Activated CD4-positive, alpha-beta memory T cell treated with anti-CD3 and anti-CD28 coated beads for 36 hours (primary cell): ENCODE data around the gene SYNGR1. TPM values are rescaled to one million over a fixed set of nuclear protein-coding genes. Genes with fewer than 3 reads are reported as not detected.
"Not testable (repeated sequence)": the region's sequence is repeated elsewhere in the genome, so short reads cannot be mapped to it uniquely, and the experiment has no call there.

Source experiments
- CTCF ChIA-PET: fragments of 350-600 bp; sonication (Branson Sonifier 250); formaldehyde crosslinking; loops from one replicate; lab custom pipeline; 2021; ENCODE audit warnings: antibody characterized with exemption, inconsistent platforms; lab: Charles Lee
- POLR2A ChIA-PET: fragments of 350-600 bp; sonication (Branson Sonifier 250); formaldehyde crosslinking; loops from one replicate; lab custom pipeline; 2021; ENCODE audit warnings: antibody characterized with exemption; lab: Charles Lee
- DNase-seq: peaks from one replicate; pipeline ENCODE4 v3.0.0-alpha.2; 2020
- H3K27ac Mint-ChIP-seq: one replicate; pipeline ENCODE4 v1.8.0; 2021; ENCODE audit warnings: mixed read lengths
- H3K27me3 Mint-ChIP-seq: one replicate; pipeline ENCODE4 v1.8.0; 2021; ENCODE audit warnings: mixed read lengths
- H3K36me3 Mint-ChIP-seq: one replicate; pipeline ENCODE4 v1.8.0; 2021; ENCODE audit warnings: mixed read lengths
- H3K4me1 Mint-ChIP-seq: one replicate; pipeline ENCODE4 v1.8.0; 2021; ENCODE audit warnings: low read depth, mixed read lengths
- H3K4me3 Mint-ChIP-seq: one replicate; pipeline ENCODE4 v1.8.0; 2021; ENCODE audit warnings: mild to moderate bottlenecking, mixed read lengths
- H3K9me3 Mint-ChIP-seq: one replicate; pipeline ENCODE4 v1.8.0; 2021; ENCODE audit warnings: mixed read lengths
- intact Hi-C: fragments of 100-400 bp; cut with micrococcal nuclease; formaldehyde crosslinking; loops from one replicate; pipeline ENCODE4 v1.15.1; 2023
- total RNA-seq, 2 experiments: library from RNA; stranded (reverse); gene quantifications; one replicate each; pipeline ENCODE4 v1.2.3, GENCODE V29; 2021

SYNGR1 gene
- total RNA-seq, 2 experiments from 2014 or later, result not detected

DNA sequence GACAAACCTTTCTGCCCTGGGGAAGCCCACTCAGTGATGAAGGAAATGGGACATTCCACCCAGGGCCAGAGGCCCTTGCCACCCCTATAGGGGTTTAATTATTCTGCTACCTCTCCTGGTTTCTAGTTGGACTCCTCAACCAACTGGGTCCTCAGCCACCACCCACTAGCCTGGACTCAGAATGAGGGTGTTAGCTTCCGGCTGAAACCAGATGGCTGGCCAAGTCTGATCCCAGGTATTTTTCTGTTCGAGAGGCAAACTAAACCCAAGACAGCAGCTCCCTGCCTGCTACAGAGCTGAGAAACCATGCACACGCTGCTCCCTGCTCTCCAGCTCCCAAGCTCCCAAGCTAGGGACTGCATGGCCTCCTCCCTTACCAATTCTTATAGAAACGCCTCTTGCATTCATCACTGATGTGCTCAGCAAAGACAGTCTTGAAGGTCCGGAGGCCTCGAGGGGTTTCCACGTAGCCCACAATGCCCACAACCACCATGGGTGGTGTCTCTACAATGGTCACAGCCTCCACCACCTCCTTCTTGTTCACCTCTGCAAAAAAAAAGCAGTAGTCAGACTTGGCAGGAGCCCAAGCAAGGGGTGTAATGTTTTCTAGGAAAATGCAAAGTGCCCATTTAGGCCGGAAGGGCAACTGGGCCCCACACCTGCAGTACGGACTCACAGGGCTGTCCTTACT lies 32.6 kb upstream of the SYNGR1 start:
- CTCF ChIA-PET, result interaction anchor here (0.6 to 7.0 kb wide), 19 partner anchors 10 to 446 kb away, joined by 3 to 68 read pairs (median 4); partner anchors contain the start of genes ATF4, CBX7 and TAB1
- peaks cover 69% of the 10 kb centered on the region for H3K36me3 Mint-ChIP-seq
- POLR2A ChIA-PET, result interaction anchor here (0.6 to 5.3 kb wide), 13 partner anchors 11 to 561 kb away, joined by 3 to 51 read pairs (median 3); partner anchors contain the start of genes ATF4, CBX6, CBX7 and RPS19BP1
- peak overlapping the region; percentile 100 for H3K4me3 Mint-ChIP-seq
- H3K27ac Mint-ChIP-seq, result peak overlapping the region; percentile 99
- H3K9me3 Mint-ChIP-seq, result no peaks in the 10 kb centered on the region
- no peaks in the 10 kb centered on the region for H3K27me3 Mint-ChIP-seq
- peak; percentile 66 for DNase-seq
- peaks cover 46% of the 10 kb centered on the region for H3K4me1 Mint-ChIP-seq
- intact Hi-C loops, result loop anchor here (2.0 to 10.0 kb wide), 6 partner anchors 70 to 610 kb away; partner anchors contain the start of genes APOBEC3C, GRAP2, GTPBP1 and SUN2

DNA sequence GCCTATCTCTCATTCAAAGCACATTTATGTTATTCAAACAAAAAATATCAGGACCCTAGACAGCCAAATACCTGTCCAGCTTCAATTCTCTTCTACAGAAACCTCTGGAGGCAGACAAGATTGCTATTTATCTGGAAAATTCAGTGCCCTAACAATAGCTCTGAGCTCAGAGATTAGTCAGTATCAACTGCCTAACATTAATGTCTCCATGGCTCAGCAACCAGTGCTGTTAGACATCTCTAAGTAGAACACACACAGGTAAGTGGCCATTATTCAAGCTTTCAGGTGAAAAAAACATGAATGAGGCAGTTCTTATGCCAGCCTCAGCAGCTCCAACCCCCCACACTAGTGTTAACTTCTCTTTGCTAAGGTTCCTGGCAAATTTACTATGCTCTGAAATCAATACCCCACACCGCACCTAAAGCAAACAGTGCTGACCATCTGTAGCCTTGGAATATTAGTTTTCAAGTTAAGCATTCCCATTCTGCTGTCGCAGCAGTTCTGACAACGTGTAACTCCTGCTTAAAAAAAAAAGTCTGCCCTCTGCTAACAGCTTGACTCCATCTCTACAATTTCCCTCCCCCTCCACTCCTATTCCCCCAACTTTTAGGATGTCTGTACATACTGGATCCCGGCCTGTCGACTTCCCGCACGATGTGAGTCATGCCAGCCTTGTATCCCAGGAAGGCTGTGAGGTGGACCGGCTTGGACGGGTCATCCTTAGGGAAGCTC lies 31.9 kb upstream of the SYNGR1 start:
- no peak for DNase-seq
- Mint-ChIP-seq H3K4me3 (peak overlapping the region; percentile 100), H3K36me3 (peaks cover 63% of the 10 kb centered on the region), H3K27ac (peak overlapping the region; percentile 99), H3K27me3 (no peaks in the 10 kb centered on the region), H3K4me1 (peaks cover 44% of the 10 kb centered on the region), H3K9me3 (no peaks in the 10 kb centered on the region)
- ChIA-PET POLR2A (interaction anchor here (0.5 to 5.3 kb wide), 28 partner anchors 8 to 746 kb away, joined by 3 to 51 read pairs (median 5); partner anchors contain the start of genes ATF4, CBX6, CBX7 and GTPBP1), CTCF (interaction anchor here (0.6 to 7.0 kb wide), 15 partner anchors 7 to 447 kb away, joined by 3 to 68 read pairs (median 4); partner anchors contain the start of gene CBX7)
- intact Hi-C loops, result loop anchor here (2.0 to 10.0 kb wide), 7 partner anchors 69 to 611 kb away; partner anchors contain the start of genes APOBEC3C, GRAP2, GTPBP1 and SUN2

DNA sequence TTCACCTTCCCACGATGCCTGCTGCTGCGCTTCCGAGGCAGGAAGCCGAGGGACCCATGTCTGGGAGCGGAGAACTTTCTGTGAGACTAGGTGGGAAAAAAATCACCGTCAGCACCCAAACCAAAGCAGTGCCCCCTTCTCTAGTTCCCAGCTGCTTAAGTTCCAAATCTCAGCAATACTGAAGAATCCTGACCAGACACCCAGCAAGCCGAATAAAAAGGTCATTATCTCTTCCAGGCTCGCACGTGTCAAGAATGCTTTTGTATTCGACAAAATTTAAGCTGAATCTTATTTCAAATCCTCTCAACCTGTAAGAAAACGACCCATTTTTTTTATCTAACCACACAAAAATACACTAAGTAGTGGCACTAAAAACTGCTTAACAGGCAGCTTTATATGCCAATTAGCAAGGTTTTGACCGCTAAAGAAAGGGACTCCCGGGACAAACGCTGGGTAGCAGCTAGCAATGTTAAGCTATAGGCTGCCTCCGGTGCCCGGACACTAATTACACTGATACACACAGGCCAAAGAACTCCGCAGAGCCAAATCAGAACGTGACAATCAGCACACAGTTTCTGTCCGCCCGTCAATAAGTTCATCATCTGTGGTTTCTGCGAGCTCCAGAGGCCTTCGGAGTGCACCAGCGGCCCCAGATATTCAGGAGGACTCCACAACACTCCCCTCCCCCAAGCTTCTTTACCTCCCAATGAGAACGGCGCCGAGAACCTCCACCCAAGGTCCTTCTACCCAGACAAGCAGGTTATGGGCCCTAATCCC lies 31.1 kb upstream of the SYNGR1 start:
- no peaks in the 10 kb centered on the region for H3K27me3 Mint-ChIP-seq
- H3K36me3 Mint-ChIP-seq, result peaks cover 56% of the 10 kb centered on the region
- DNase-seq, result no peak
- ChIA-PET CTCF (interaction anchor here (0.6 to 7.0 kb wide), 10 partner anchors 8 to 608 kb away, joined by 3 to 68 read pairs (median 4); partner anchors contain the start of genes CBX7 and MIEF1), POLR2A (interaction anchor here (0.5 to 5.3 kb wide), 32 partner anchors 8 to 1308 kb away, joined by 3 to 51 read pairs (median 5); partner anchors contain the start of genes ATF4, CBX6, CBX7 and GTPBP1)
- peak overlapping the region; percentile 99 for H3K27ac Mint-ChIP-seq
- intact Hi-C loops, result loop anchor here (1.0 to 10.0 kb wide), 8 partner anchors 69 to 611 kb away; partner anchors contain the start of genes APOBEC3C, ATF4, CBX7 and GRAP2
- peaks cover 38% of the 10 kb centered on the region for H3K4me1 Mint-ChIP-seq
- H3K9me3 Mint-ChIP-seq, result no peaks in the 10 kb centered on the region
- H3K4me3 Mint-ChIP-seq, result peak overlapping the region; percentile 100

- intact Hi-C loops, result loop anchor here (1.0 to 10.0 kb wide), 8 partner anchors 68 to 612 kb away; partner anchors contain the start of genes APOBEC3C, ATF4, CBX7 and GRAP2
- Mint-ChIP-seq H3K27ac (peak within 1 kb of the TSS; percentile 99), H3K4me1 (peaks cover 37% of the 10 kb centered on the region), H3K27me3 (no peaks in the 10 kb centered on the region), H3K9me3 (no peaks in the 10 kb centered on the region), H3K4me3 (peak within 1 kb of the TSS; percentile 100), H3K36me3 (peaks cover 51% of the 10 kb centered on the region)
- DNase-seq, result peak; percentile 97
- CTCF ChIA-PET, result interaction anchor here (0.6 to 7.0 kb wide), 13 partner anchors 9 to 607 kb away, joined by 3 to 68 read pairs (median 4); partner anchors contain the start of genes ATF4, CBX7, MIEF1 and TAB1
- POLR2A ChIA-PET, result interaction anchor here (0.6 to 5.3 kb wide), 34 partner anchors 8 to 725 kb away, joined by 3 to 51 read pairs (median 5); partner anchors contain the start of genes ATF4, CBX6, CBX7 and MIEF1
Measured at GRCh38 chr22:39319284-39320022, 30.3 kb upstream of the SYNGR1 start, which contains the start of gene RPL3. TSS of gene RPL3 (minus strand) at chr22:39319623. CDS start at chr22:39319597, 26 bp downstream.

- H3K9me3 Mint-ChIP-seq, intact Hi-C loops, DNase-seq, H3K27me3 Mint-ChIP-seq: not testable (repeated sequence)
- ChIA-PET CTCF (interaction anchor here (3.3 to 5.0 kb wide), 2 partner anchors 11 to 208 kb away, joined by 23 to 32 read pairs; no protein-coding TSS in a partner anchor), POLR2A (interaction anchor here (1.4 to 4.5 kb wide), 7 partner anchors 10 to 208 kb away, joined by 3 to 32 read pairs (median 14); partner anchors contain the start of gene TAB1)
- Mint-ChIP-seq H3K4me3 (peak overlapping the region; percentile 70), H3K4me1 (peaks cover 28% of the 10 kb centered on the region), H3K27ac (peak overlapping the region; percentile 80), H3K36me3 (peaks cover 39% of the 10 kb centered on the region)
Measured at GRCh38 chr22:39320616-39321029, 29.2 kb upstream of the SYNGR1 start.

- Mint-ChIP-seq H3K4me3 (no peak overlapping the region), H3K27ac (no peak overlapping the region), H3K27me3 (no peaks in the 10 kb centered on the region), H3K9me3 (no peaks in the 10 kb centered on the region), H3K36me3 (no peaks in the 10 kb centered on the region), H3K4me1 (peaks cover 3% of the 10 kb centered on the region)
- intact Hi-C loops, result no loop called here
- ChIA-PET CTCF (no interaction called here), POLR2A (no interaction called here)
- no peak for DNase-seq
Measured at GRCh38 chr22:39325392-39325932, 24.3 kb upstream of the SYNGR1 start.

DNA sequence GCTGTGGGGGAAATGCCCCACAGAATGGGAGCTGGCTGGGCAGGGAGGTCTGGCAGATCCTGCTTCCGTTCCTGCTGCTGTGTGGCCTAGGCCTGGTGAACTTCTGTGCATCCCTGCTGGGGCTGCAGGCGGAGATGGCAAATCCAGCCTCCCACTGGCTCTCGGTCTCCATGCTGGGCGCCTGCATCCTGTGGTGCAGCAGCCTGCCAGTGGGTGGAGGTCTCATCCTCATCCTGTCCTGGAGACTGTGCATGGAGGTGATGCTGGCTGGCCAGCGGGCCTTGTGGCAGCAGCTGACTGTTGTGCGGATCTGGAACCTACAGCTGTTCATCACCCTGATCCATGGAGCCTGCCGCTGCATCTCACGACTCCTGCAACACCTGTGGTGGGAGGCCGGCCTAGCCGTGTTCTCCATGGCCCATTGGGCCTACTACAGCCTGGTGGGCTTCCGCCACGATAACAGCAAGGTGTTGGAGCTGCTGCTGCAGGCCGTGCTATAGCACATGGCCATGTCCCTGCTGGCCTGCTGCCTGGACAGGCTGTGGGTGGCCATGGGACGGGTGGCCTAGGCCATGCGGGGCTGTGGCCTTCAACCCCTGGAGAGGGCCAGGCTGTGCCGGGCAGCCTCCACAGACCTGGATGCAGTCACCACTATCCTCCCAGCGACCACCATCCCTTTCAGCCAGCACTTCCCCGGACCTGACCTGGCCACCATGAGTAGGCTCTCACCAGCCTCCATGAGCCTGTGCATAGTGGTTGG lies 21.6 kb upstream of the SYNGR1 start:
- DNase-seq, result no peak
- Mint-ChIP-seq H3K36me3 (no peaks in the 10 kb centered on the region), H3K27ac (no peak overlapping the region), H3K4me1 (peaks cover 14% of the 10 kb centered on the region), H3K27me3 (no peaks in the 10 kb centered on the region), H3K4me3 (no peak overlapping the region), H3K9me3 (no peaks in the 10 kb centered on the region)
- intact Hi-C loops, result no loop called here
- POLR2A ChIA-PET, result interaction anchor here (1.8 kb wide), 1 partner anchor 9 kb away, joined by 4 read pairs; the partner anchor contains the start of gene RPL3
- CTCF ChIA-PET, result interaction anchor here (0.7 to 1.4 kb wide), 2 partner anchors 17 to 158 kb away, joined by 3 read pairs; no protein-coding TSS in a partner anchor

GRCh38 chr22:39330553-39330952 lies 19.2 kb upstream of the SYNGR1 start:
- intact Hi-C loops, DNase-seq, H3K9me3 Mint-ChIP-seq, H3K27me3 Mint-ChIP-seq, H3K4me3 Mint-ChIP-seq, H3K36me3 Mint-ChIP-seq, H3K27ac Mint-ChIP-seq: not testable (repeated sequence)
- CTCF ChIA-PET, result interaction anchor here (0.7 to 4.5 kb wide), 10 partner anchors 9 to 917 kb away, joined by 3 to 25 read pairs (median 6); partner anchors contain the start of gene RPL3
- POLR2A ChIA-PET, result interaction anchor here (4.2 kb wide), 1 partner anchor 11 kb away, joined by 29 read pairs; the partner anchor contains the start of gene RPL3
- H3K4me1 Mint-ChIP-seq, result peaks cover 14% of the 10 kb centered on the region

- no peaks in the 10 kb centered on the region for H3K9me3 Mint-ChIP-seq
- no peak for DNase-seq
- CTCF ChIA-PET, result interaction anchor here (0.6 to 4.5 kb wide), 8 partner anchors 10 to 463 kb away, joined by 3 to 25 read pairs (median 6); partner anchors contain the start of gene RPL3
- no peaks in the 10 kb centered on the region for H3K36me3 Mint-ChIP-seq
- POLR2A ChIA-PET, result interaction anchor here (1.1 to 4.2 kb wide), 2 partner anchors 13 to 187 kb away, joined by 3 to 29 read pairs; partner anchors contain the start of genes ATF4 and RPL3
- H3K4me3 Mint-ChIP-seq, result no peak overlapping the region
- H3K27me3 Mint-ChIP-seq, result no peaks in the 10 kb centered on the region
- peak overlapping the region; percentile 58 for H3K27ac Mint-ChIP-seq
- peaks cover 14% of the 10 kb centered on the region for H3K4me1 Mint-ChIP-seq
- intact Hi-C loops, result no loop called here
Measured at GRCh38 chr22:39332441-39333064, 17.2 kb upstream of the SYNGR1 start.
